ENCODE results near the gene MYL7. TPM values are rescaled to one million over a fixed set of nuclear protein-coding genes. Genes with fewer than 3 reads are reported as not detected.

MYL7 gene
- total and polyA plus RNA-seq, 2 donors (not counting 3 experiments of a cell fraction or from before 2014, with no cell fraction given): not detected

GRCh38 chr7:44112231-44112996, 28.7 kb downstream of the MYL7 start:
- Histone ChIP-seq H3K4me2 (ENCODE audit: insufficient read depth, low read length) (no peak overlapping the region), H3K4me3 (replicated peaks in 1 of 3; ENCODE audit: insufficient read depth in 1 of 3, low read depth in 1 of 3, low read length in 3 of 3) (no peak overlapping the region), H3K36me3 (ENCODE audit: control insufficient read depth in 2 of 2, extremely low read depth in 1 of 2, insufficient read depth in 2 of 2, low read length in 2 of 2) (peaks cover 3 to 16% of the 10 kb centered on the region in 2 experiments), H3K27me3 (ENCODE audit: control insufficient read depth in 2 of 2, insufficient read depth in 2 of 2, low read length in 2 of 2) (no peaks in the 10 kb centered on the region), H3K9me3 (replicated peaks; ENCODE audit: control insufficient read depth, insufficient read depth, low read length) (no peaks in the 10 kb centered on the region), H2AFZ (ENCODE audit: low read depth, low read length) (no peak overlapping the region), H3K9me1 (replicated peaks; ENCODE audit: control insufficient read depth, extremely low read depth, insufficient read depth, low read length) (no peaks in the 10 kb centered on the region), H4K20me1 (replicated peaks; ENCODE audit: control insufficient read depth, extremely low read depth, insufficient read depth, low read length) (no peaks in the 10 kb centered on the region), H3K4me1 (ENCODE audit: control insufficient read depth, extremely low read depth, insufficient read depth, low read length) (no peaks in the 10 kb centered on the region), H3K27ac (ENCODE audit: insufficient read depth, low read depth, low read length) (no peak overlapping the region), H3K79me2 (ENCODE audit: control insufficient read depth, insufficient read depth, low read length) (no peaks in the 10 kb centered on the region), H3K9ac (replicated peaks; ENCODE audit: extremely low read depth, insufficient read depth, low read length) (no peak overlapping the region)
- intact Hi-C loops (cut with micrococcal nuclease): no loop called here
- FAIRE-seq (no peak), DNase-seq (ENCODE audit: low read depth, low spot score) (no peak)
- BruUV-seq (replicated peaks): no TSS peak
- CTCF ChIA-PET: interaction anchor here (1.6 kb wide), 1 partner anchor 40 kb away, joined by 8 read pairs; no protein-coding TSS in a partner anchor
- TF ChIP-seq POLR2AphosphoS5 (IDR thresholded peaks at IDR 0.05; ENCODE audit: insufficient read depth, low read depth, low read length): peak; percentile 17
- TF ChIP-seq EZH2 (IDR thresholded peaks at IDR 0.05; ENCODE audit: borderline replicate concordance, low read depth, low read length, severe bottlenecking): no peak
- POLR2A ChIA-PET: no interaction called here
- dilution Hi-C loops (cut with MboI; ENCODE audit: extremely low pct_ligation_motif_present, low sequenced_read_pairs): no loop called here

GRCh38 chr7:44111761-44112160, 29.4 kb downstream of the MYL7 start:
- POLR2A ChIA-PET: no interaction called here
- CTCF ChIA-PET: interaction anchor here (1.6 kb wide), 1 partner anchor 39 kb away, joined by 8 read pairs; no protein-coding TSS in a partner anchor
- TF ChIP-seq POLR2A (IDR thresholded peaks at IDR 0.05; ENCODE audit: low read depth, low read length) (no peak), FOS (IDR thresholded peaks at IDR 0.05; ENCODE audit: borderline replicate concordance, insufficient read depth, low read length) (no peak), CTCF (IDR thresholded peaks at IDR 0.05; ENCODE audit: extremely low read depth in 1 of 2, insufficient read depth in 1 of 2, low read depth in 1 of 2, low read length in 2 of 2) (no peak), MAX (IDR thresholded peaks at IDR 0.05; ENCODE audit: insufficient read depth, insufficient read length) (no peak), MYC (IDR thresholded peaks at IDR 0.05; ENCODE audit: low read depth, low read length) (no peak), EZH2 (IDR thresholded peaks at IDR 0.05; ENCODE audit: borderline replicate concordance, low read depth, low read length, severe bottlenecking) (no peak), POLR2AphosphoS5 (IDR thresholded peaks at IDR 0.05; ENCODE audit: insufficient read depth, low read depth, low read length) (no peak)
- FAIRE-seq (no peak), DNase-seq (ENCODE audit: low read depth, low spot score) (no peak)
- Histone ChIP-seq H3K9me1 (replicated peaks; ENCODE audit: control insufficient read depth, extremely low read depth, insufficient read depth, low read length) (no peaks in the 10 kb centered on the region), H3K9me3 (replicated peaks; ENCODE audit: control insufficient read depth, insufficient read depth, low read length) (no peaks in the 10 kb centered on the region), H3K36me3 (ENCODE audit: control insufficient read depth in 2 of 2, extremely low read depth in 1 of 2, insufficient read depth in 2 of 2, low read length in 2 of 2) (peaks cover 3 to 11% of the 10 kb centered on the region in 2 experiments), H2AFZ (ENCODE audit: low read depth, low read length) (no peak overlapping the region), H3K27me3 (ENCODE audit: control insufficient read depth in 2 of 2, insufficient read depth in 2 of 2, low read length in 2 of 2) (no peaks in the 10 kb centered on the region), H3K4me3 (replicated peaks in 1 of 3; ENCODE audit: insufficient read depth in 1 of 3, low read depth in 1 of 3, low read length in 3 of 3) (no peak overlapping the region), H4K20me1 (replicated peaks; ENCODE audit: control insufficient read depth, extremely low read depth, insufficient read depth, low read length) (no peaks in the 10 kb centered on the region), H3K4me1 (ENCODE audit: control insufficient read depth, extremely low read depth, insufficient read depth, low read length) (no peaks in the 10 kb centered on the region), H3K4me2 (ENCODE audit: insufficient read depth, low read length) (no peak overlapping the region), H3K79me2 (ENCODE audit: control insufficient read depth, insufficient read depth, low read length) (no peaks in the 10 kb centered on the region), H3K27ac (ENCODE audit: insufficient read depth, low read depth, low read length) (no peak overlapping the region), H3K9ac (replicated peaks; ENCODE audit: extremely low read depth, insufficient read depth, low read length) (no peak overlapping the region)
- intact Hi-C loops (cut with micrococcal nuclease): no loop called here
- dilution Hi-C loops (cut with MboI; ENCODE audit: extremely low pct_ligation_motif_present, low sequenced_read_pairs): no loop called here
- BruUV-seq (replicated peaks): no TSS peak

All from endothelial cell of umbilical vein (primary cell).